NCI-H2081 treated with DMSO at 0.1 percent for 48 hours (cell line): ENCODE data around the gene FAM110A.
"Not testable (repeated sequence)": the region's sequence is repeated elsewhere in the genome, so short reads cannot be mapped to it uniquely, and the experiment has no call there.

Source experiments
- DNase-seq: peaks from one replicate; lab custom pipeline; 2025; lab: John Stamatoyannopoulos, UW

The FAM110A gene

GRCh38 chr20:844473-845225, 11.1 kb downstream of the FAM110A start:
- peak; percentile 61 for DNase-seq

GRCh38 chr20:845226-845868, 11.8 kb downstream of the FAM110A start:
- DNase-seq, result no peak

GRCh38 chr20:845941-846893, 12.7 kb downstream of the FAM110A start:
- DNase-seq, result no peak

GRCh38 chr20:846894-847278, 13.4 kb downstream of the FAM110A start:
- DNase-seq, result no peak

GRCh38 chr20:848193-848592, 14.7 kb downstream of the FAM110A start:
- no peak for DNase-seq

- not testable (repeated sequence) for DNase-seq
These were observed 15.2 kb downstream of the FAM110A start for GRCh38 chr20:848731-849130.

GRCh38 chr20:853406-853996, 20.0 kb downstream of the FAM110A start:
- no peak for DNase-seq

- no peak for DNase-seq
These were observed 21.1 kb downstream of the FAM110A start for GRCh38 chr20:854601-855000.

GRCh38 chr20:855466-856360, 22.2 kb downstream of the FAM110A start:
- no peak for DNase-seq

GRCh38 chr20:856361-856775, 22.9 kb downstream of the FAM110A start:
- DNase-seq, result no peak

- no peak for DNase-seq
These were observed 24.5 kb downstream of the FAM110A start for GRCh38 chr20:858011-858410.

GRCh38 chr20:859751-860231, 26.3 kb downstream of the FAM110A start:
- DNase-seq, result no peak

- DNase-seq, result no peak
These were observed 27.4 kb downstream of the FAM110A start for GRCh38 chr20:860891-861290.

- DNase-seq, result no peak
These were observed 31.9 kb downstream of the FAM110A start for GRCh38 chr20:865440-865839.

- no peak for DNase-seq
These were observed 34.8 kb downstream of the FAM110A start for GRCh38 chr20:868279-868678.

GRCh38 chr20:869606-870005, 36.1 kb downstream of the FAM110A start:
- DNase-seq, result no peak

GRCh38 chr20:870758-871157, 37.2 kb downstream of the FAM110A start:
- no peak for DNase-seq

GRCh38 chr20:871436-871835, 37.9 kb downstream of the FAM110A start:
- no peak for DNase-seq

- DNase-seq, result no peak
These were observed 38.4 kb downstream of the FAM110A start for GRCh38 chr20:871948-872347.

GRCh38 chr20:872855-873520, 39.5 kb downstream of the FAM110A start:
- DNase-seq, result no peak
